ENCODE results near the gene PPP1R11. TPM values are rescaled to one million over a fixed set of nuclear protein-coding genes. Genes with fewer than 3 reads are reported as not detected.
"Not testable (repeated sequence)": the region's sequence is repeated elsewhere in the genome, so short reads cannot be mapped to it uniquely, and the experiment has no call there.

Gene PPP1R11
- polyA plus RNA-seq, 1 donor from 2014 or later, result 102 TPM

GRCh38 chr6:30100154-30100553 is 33.2 kb downstream of the PPP1R11 start:
- Mint-ChIP-seq H3K9me3 (no peaks in the 10 kb centered on the region), H3K27me3 (peaks cover 54% of the 10 kb centered on the region), H3K4me3 (peak overlapping the region; percentile 57 to 65 (median 64)), H3K27ac (peak overlapping the region in 1 of 3 donors; percentile 0), H3K36me3 (no peaks in the 10 kb centered on the region), H3K4me1 (peaks cover 26 to 37% (median 35%) of the 10 kb centered on the region in 3 donors)

- no peaks in the 10 kb centered on the region for H3K9me3 Mint-ChIP-seq
- peaks cover 26 to 37% (median 35%) of the 10 kb centered on the region in 3 donors for H3K4me1 Mint-ChIP-seq
- H3K36me3 Mint-ChIP-seq, result no peaks in the 10 kb centered on the region
- H3K27ac Mint-ChIP-seq, result peak overlapping the region; percentile 7 to 55 (median 19)
- H3K4me3 Mint-ChIP-seq, result peak overlapping the region; percentile 71 to 91 (median 86)
- peaks cover 54% of the 10 kb centered on the region for H3K27me3 Mint-ChIP-seq
These were observed 33.8 kb downstream of the PPP1R11 start for GRCh38 chr6:30100585-30101443.

DNA sequence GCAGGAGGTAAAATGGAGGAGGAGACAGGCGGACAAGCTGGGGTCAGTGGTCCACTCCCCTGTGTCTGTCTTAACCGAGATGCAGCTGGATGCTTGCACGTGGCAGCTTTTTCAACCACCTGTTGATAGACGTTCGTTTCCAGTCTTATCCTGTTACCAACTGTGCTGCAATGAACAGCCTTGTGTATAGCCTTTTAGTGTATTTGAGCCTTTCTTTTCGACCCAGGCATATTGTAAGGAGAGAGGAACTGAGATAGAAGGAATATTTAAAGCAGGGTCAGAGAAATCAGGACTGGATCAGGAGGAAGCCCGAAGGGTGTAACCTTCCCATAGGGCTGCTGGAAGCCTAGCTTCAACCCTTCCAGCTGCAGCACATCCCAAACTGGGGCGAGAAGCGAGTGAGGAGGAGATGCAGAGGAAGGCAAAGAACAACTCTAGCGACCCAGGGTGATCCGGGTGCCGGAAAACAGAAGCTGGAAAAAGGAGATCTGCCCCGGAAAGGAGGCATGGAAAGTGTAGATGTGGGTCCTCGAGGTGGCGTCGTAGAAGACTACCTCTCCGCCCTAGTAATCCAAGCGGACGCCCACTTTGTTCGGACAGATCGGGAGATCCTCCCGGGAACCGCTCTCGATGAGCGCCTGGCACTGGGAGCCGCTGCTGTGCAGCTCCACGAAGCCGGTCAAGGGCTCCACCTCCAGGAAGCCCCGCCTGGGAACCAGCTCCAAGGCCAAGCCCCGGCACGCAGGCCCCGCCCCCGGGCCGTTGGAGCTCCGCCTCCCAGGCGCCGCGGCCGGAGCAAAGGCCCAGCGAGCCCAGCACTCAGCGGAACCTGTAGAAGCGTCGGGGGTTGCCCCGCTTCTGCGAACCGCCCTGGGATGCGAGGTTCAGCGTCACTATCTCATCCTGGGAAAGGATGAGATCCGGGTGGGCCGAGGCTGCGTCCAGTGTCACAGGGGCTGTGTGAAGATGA is 34.7 kb downstream of the PPP1R11 start:
- Mint-ChIP-seq H3K4me1 (peaks cover 26 to 37% (median 35%) of the 10 kb centered on the region in 3 donors), H3K27me3 (peaks cover 53% of the 10 kb centered on the region)

GRCh38 chr6:30102414-30102969 is 35.5 kb downstream of the PPP1R11 start:
- H3K4me3 Mint-ChIP-seq, result peak overlapping the region; percentile 78 to 94 (median 90)
- peaks cover 52% of the 10 kb centered on the region for H3K27me3 Mint-ChIP-seq
- no peaks in the 10 kb centered on the region for H3K36me3 Mint-ChIP-seq
- H3K27ac Mint-ChIP-seq, result peak overlapping the region in 2 of 3 donors; percentile 47 to 93
- no peaks in the 10 kb centered on the region for H3K9me3 Mint-ChIP-seq
- H3K4me1 Mint-ChIP-seq, result peaks cover 23 to 35% (median 30%) of the 10 kb centered on the region in 3 donors

More for the DNA sequence above, 34.7 kb downstream of the PPP1R11 start:
- Mint-ChIP-seq H3K4me3 (peak overlapping the region; percentile 86 to 94 (median 88)), H3K27ac (peak overlapping the region in 2 of 3 donors; percentile 7 to 19), H3K36me3 (no peaks in the 10 kb centered on the region), H3K9me3 (no peaks in the 10 kb centered on the region)

GRCh38 chr6:30102970-30103871 is 36.2 kb downstream of the PPP1R11 start:
- Mint-ChIP-seq H3K4me1 (peaks cover 23 to 31% (median 30%) of the 10 kb centered on the region in 3 donors), H3K27ac (peak overlapping the region; percentile 8 to 93 (median 47)), H3K36me3 (no peaks in the 10 kb centered on the region), H3K27me3 (peaks cover 51% of the 10 kb centered on the region), H3K4me3 (peak overlapping the region; percentile 78 to 94 (median 90)), H3K9me3 (no peaks in the 10 kb centered on the region)

DNA sequence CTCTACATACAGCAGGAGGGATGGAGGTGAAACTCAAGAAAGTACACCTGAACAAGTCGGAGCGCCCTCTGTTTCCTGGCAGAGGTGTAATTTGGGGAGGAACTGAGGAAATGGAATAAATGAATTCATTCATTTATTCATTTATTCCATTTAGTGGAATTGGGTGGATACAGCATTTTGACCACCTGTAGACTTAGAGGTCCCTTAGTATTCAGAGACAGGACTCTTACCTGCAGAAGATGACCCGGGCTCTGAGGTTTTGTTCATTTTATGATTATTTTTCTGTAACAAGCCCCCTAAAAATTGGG is 36.8 kb downstream of the PPP1R11 start:
- H3K4me1 Mint-ChIP-seq, result peaks cover 23 to 31% (median 30%) of the 10 kb centered on the region in 3 donors
- H3K27me3 Mint-ChIP-seq, result peaks cover 51% of the 10 kb centered on the region
- no peaks in the 10 kb centered on the region for H3K36me3 Mint-ChIP-seq
- no peaks in the 10 kb centered on the region for H3K9me3 Mint-ChIP-seq
- H3K4me3 Mint-ChIP-seq, result peak overlapping the region; percentile 78 to 94 (median 90)
- no peak overlapping the region for H3K27ac Mint-ChIP-seq

DNA sequence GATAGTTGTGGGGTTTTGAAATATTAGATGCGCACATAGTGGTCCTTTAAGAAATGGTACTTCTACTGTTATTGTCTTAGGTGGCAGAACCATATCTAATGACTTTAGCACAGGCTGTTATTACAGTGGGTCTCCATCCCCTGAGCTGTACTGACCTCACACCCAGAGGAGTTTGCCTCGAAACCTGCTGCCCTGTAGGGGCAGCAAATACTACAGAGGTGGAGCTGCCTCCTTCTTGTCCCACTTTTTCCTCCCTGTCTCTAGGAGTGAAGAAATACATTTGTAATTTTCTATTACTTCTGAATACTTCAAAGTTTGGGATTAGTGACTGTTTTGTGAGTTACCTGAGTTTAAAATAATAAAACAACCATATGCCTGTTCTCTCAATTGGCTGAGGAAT is 37.7 kb downstream of the PPP1R11 start:
- H3K27me3 Mint-ChIP-seq, result peaks cover 51% of the 10 kb centered on the region
- H3K4me3 Mint-ChIP-seq, result peak overlapping the region in 1 of 4 donors; percentile 69
- H3K27ac Mint-ChIP-seq, result no peak overlapping the region
- peaks cover 22 to 31% (median 30%) of the 10 kb centered on the region in 3 donors for H3K4me1 Mint-ChIP-seq
- H3K9me3 Mint-ChIP-seq, result no peaks in the 10 kb centered on the region
- no peaks in the 10 kb centered on the region for H3K36me3 Mint-ChIP-seq

- Mint-ChIP-seq H3K4me1 (peaks cover 0 to 8% (median 2%) of the 10 kb centered on the region in 3 donors), H3K9me3 (no peaks in the 10 kb centered on the region), H3K36me3 (no peaks in the 10 kb centered on the region), H3K27me3 (peaks cover 35% of the 10 kb centered on the region), H3K4me3 (peak overlapping the region in 1 of 4 donors; percentile 42), H3K27ac (no peak overlapping the region)
These were observed 44.4 kb downstream of the PPP1R11 start for GRCh38 chr6:30111266-30111856.

GRCh38 chr6:30112402-30112994 is 45.5 kb downstream of the PPP1R11 start:
- no peak overlapping the region for H3K4me3 Mint-ChIP-seq
- no peaks in the 10 kb centered on the region for H3K9me3 Mint-ChIP-seq
- peaks cover 32% of the 10 kb centered on the region for H3K27me3 Mint-ChIP-seq
- H3K4me1 Mint-ChIP-seq, result peaks cover 0 to 8% (median 2%) of the 10 kb centered on the region in 3 donors
- no peak overlapping the region for H3K27ac Mint-ChIP-seq
- H3K36me3 Mint-ChIP-seq, result no peaks in the 10 kb centered on the region

DNA sequence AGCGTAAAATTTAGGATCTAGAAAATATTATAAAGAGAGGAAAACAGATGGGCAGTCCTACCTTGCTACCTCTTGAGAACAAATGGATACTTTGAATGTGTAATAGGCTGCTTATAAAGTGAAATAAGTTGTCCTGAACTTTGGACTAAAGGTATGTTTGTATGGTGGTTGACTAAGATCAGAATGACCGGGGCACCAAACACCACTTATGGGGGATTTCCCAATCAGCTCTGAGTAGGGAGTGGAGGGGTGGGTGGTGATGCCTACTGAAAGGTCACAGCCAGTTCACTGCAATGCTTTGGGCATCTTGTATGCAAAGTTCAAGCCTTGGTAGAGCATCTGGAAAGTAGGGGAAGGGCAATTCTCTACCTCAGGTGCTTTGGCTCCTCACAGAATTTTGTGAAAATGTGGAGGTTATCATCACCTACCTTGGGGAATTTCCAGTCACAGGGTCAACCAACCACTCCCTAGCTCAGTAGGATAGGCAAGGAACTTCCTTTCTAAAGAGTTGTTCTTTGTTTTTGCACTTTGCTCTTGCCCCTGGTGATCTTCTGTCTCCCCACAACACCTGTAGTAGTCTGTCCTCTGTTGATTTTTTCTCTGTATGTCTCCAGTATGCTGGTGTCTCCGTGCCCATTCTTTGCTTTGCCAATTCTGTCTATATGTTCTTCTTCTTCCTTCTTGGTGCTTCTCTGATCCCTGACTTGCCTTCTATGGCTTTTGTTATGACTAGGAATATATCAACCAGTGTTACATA is 46.2 kb downstream of the PPP1R11 start, which contains the start of gene TRIM31:
Gene TRIM31 (minus strand): TSS at position 88 of the 757 bp plus-strand sequence. CDS start 285 bp downstream, outside the sequence.
- H3K9me3 Mint-ChIP-seq, result no peaks in the 10 kb centered on the region
- no peaks in the 10 kb centered on the region for H3K36me3 Mint-ChIP-seq
- no peak within 1 kb of the TSS for H3K4me3 Mint-ChIP-seq
- peaks cover 26% of the 10 kb centered on the region for H3K27me3 Mint-ChIP-seq
- no peak within 1 kb of the TSS for H3K27ac Mint-ChIP-seq
- H3K4me1 Mint-ChIP-seq, result peaks cover 0 to 8% (median 2%) of the 10 kb centered on the region in 3 donors

DNA sequence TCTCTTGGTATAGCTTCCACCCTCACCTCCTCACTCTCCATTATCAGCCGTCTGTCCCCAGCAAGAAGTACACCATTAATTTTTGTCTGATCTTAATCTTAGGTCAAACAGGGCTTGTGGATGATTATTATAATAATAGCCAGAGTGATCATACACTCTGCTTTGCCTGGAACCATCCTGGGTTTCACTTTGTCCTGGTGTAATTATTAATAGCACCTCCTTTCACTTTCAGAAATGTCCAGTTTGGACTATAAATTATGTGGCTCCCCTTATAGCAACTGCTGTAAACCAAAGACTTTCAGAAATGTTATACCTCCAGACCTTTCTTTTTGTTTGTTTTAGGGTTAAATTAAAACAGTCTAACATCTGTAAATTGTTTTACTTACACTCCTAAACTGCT is 46.8 kb downstream of the PPP1R11 start:
- Mint-ChIP-seq H3K27ac (no peak overlapping the region), H3K4me1 (peaks cover 0 to 8% (median 2%) of the 10 kb centered on the region in 3 donors), H3K9me3 (no peaks in the 10 kb centered on the region), H3K36me3 (no peaks in the 10 kb centered on the region), H3K4me3 (no peak overlapping the region), H3K27me3 (peaks cover 20% of the 10 kb centered on the region)

- Mint-ChIP-seq H3K27me3 (peaks cover 13% of the 10 kb centered on the region), H3K36me3 (no peaks in the 10 kb centered on the region), H3K4me1 (peaks cover 0 to 6% (median 2%) of the 10 kb centered on the region in 3 donors), H3K4me3 (no peak overlapping the region), H3K27ac (no peak overlapping the region), H3K9me3 (no peaks in the 10 kb centered on the region)
These were observed 49.7 kb downstream of the PPP1R11 start for GRCh38 chr6:30116724-30117123.

DNA sequence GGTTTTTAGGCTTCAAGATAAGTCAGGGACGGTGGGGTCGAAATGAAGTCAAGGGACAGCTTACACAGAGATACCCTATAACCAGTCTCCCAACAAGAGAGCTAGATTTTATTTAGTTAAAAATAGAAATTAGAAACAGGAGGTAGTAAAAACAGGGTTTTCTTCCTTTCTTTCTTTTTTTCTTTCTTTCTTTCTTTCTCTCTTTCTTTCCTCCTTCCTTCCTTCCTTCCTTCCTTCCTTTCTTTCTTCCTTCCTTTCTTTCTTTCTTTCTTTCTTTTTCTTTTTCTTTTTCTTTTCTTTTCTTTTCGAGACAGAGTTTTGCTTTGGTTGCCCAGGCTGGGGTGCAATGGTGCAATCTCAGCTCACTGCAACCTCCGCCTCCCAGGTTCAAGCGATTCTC is 51.7 kb downstream of the PPP1R11 start:
- not testable (repeated sequence) for H3K4me1 Mint-ChIP-seq, H3K9me3 Mint-ChIP-seq, H3K27me3 Mint-ChIP-seq, H3K4me3 Mint-ChIP-seq, H3K36me3 Mint-ChIP-seq, H3K27ac Mint-ChIP-seq

All from IgD-negative memory B cell (primary cell).